ENCODE results near the gene TTLL7. TPM values are rescaled to one million over a fixed set of nuclear protein-coding genes. Genes with fewer than 3 reads are reported as not detected.

Gene TTLL7
- total RNA-seq, 1 experiment from 2014 or later = 6.6 TPM

DNA sequence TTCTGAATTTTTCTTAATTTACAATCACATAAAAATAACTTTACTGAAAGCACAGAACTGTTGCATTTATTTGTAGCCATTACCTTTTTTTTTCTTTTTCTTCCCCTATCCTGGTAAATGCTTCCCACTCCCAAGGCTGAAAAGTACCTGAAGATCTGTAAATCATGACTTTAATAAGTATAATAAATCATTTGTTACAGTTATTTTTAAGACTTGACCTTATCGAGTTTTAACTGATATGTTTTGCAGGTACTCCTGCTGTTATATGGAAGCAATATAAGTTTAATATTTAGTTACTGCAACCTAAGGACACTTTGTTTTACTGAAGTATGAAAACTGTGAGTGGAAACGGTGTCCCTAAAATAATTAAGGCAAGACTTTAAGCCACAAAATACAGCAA, 142.6 kb downstream of the TTLL7 start:
- no peak overlapping the region for H3K4me3 Mint-ChIP-seq
- Histone ChIP-seq H2AFZ (ENCODE audit: low read length) (no peak overlapping the region), H3K79me2 (ENCODE audit: insufficient read depth, low read length) (no peaks in the 10 kb centered on the region), H3K23ac (ENCODE audit: insufficient read length, low read depth, low read length) (no peak overlapping the region), H4K20me1 (ENCODE audit: control insufficient read depth, insufficient read depth, insufficient read length) (no peaks in the 10 kb centered on the region), H2BK120ac (ENCODE audit: low read depth, low read length, poor library complexity, severe bottlenecking) (no peak overlapping the region), H3K4me1 (ENCODE audit: insufficient read depth, low read length) (no peaks in the 10 kb centered on the region), H3K27me3 (ENCODE audit: insufficient read depth, low read length) (no peaks in the 10 kb centered on the region), H2BK20ac (ENCODE audit: low read depth, low read length, poor library complexity, severe bottlenecking) (no peak overlapping the region), H3K4ac (ENCODE audit: low read depth, low read length) (no peak overlapping the region), H3K18ac (ENCODE audit: insufficient read length, low read depth, low read length) (no peak overlapping the region), H3K27ac (ENCODE audit: insufficient read length, low read depth, low read length) (no peak overlapping the region), H3K14ac (ENCODE audit: insufficient read depth, low read length) (no peak overlapping the region), H3T11ph (ENCODE audit: low read length) (no peak overlapping the region), H2AK5ac (ENCODE audit: insufficient read length, low read length) (no peak overlapping the region), H4K8ac (replicated peaks; ENCODE audit: insufficient read length, low read depth, low read length) (no peak overlapping the region), H4K91ac (ENCODE audit: insufficient read length, low read depth, low read length) (no peak overlapping the region), H3K79me1 (ENCODE audit: insufficient read depth, low read depth, low read length, poor library complexity, severe bottlenecking) (no peaks in the 10 kb centered on the region), H3K4me2 (ENCODE audit: insufficient read depth, insufficient read length, low read length) (no peak overlapping the region), H3K23me2 (ENCODE audit: insufficient read length, low read depth, low read length, poor library complexity, severe bottlenecking) (no peaks in the 10 kb centered on the region), H3K9me3 (ENCODE audit: control insufficient read depth, low read depth, low read length) (no peaks in the 10 kb centered on the region), H3K56ac (ENCODE audit: insufficient read length, low read depth, low read length) (no peak overlapping the region), H4K5ac (ENCODE audit: insufficient read length, low read depth, low read length) (no peak overlapping the region), H2BK15ac (ENCODE audit: low read depth, low read length) (no peak overlapping the region), H3K9ac (ENCODE audit: extremely low read depth, insufficient read length, low read length) (no peak overlapping the region), H2BK5ac (ENCODE audit: insufficient read length, low read length) (no peak overlapping the region), H2BK12ac (ENCODE audit: insufficient read length, low read depth, low read length) (no peak overlapping the region)
- H3K27ac Mint-ChIP-seq = no peak overlapping the region
- no peak for DNase-seq
- H3K27me3 Mint-ChIP-seq (ENCODE audit: low read depth) = peaks cover 6% of the 10 kb centered on the region
- no peaks in the 10 kb centered on the region for H3K36me3 Mint-ChIP-seq (ENCODE audit: insufficient read depth in 1 of 3, low read depth in 3 of 3)
- peaks cover 4 to 5% of the 10 kb centered on the region in 2 experiments for H3K4me1 Mint-ChIP-seq
- WGBS (ENCODE audit: extremely low coverage, insufficient read length, low lambda C conversion rate) = no CpG with 5 or more reads among the region's 2 CpGs
- H3K9me3 Mint-ChIP-seq = no peaks in the 10 kb centered on the region
- TF ChIP-seq, protein P1, sequence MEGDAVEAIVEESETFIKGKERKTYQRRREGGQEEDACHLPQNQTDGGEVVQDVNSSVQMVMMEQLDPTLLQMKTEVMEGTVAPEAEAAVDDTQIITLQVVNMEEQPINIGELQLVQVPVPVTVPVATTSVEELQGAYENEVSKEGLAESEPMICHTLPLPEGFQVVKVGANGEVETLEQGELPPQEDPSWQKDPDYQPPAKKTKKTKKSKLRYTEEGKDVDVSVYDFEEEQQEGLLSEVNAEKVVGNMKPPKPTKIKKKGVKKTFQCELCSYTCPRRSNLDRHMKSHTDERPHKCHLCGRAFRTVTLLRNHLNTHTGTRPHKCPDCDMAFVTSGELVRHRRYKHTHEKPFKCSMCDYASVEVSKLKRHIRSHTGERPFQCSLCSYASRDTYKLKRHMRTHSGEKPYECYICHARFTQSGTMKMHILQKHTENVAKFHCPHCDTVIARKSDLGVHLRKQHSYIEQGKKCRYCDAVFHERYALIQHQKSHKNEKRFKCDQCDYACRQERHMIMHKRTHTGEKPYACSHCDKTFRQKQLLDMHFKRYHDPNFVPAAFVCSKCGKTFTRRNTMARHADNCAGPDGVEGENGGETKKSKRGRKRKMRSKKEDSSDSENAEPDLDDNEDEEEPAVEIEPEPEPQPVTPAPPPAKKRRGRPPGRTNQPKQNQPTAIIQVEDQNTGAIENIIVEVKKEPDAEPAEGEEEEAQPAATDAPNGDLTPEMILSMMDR (conservative IDR thresholded peaks at IDR 0.05) = no peak
